Lower lobe of right lung (tissue), 2 donors: ENCODE measurements around the gene FBXO30. TPM values are rescaled to one million over a fixed set of nuclear protein-coding genes. Genes with fewer than 3 reads are reported as not detected.

Source experiments
- ATAC-seq, 2 donors: fragments of 200-7000 bp; cut with Tn5 transposase; one replicate each; pipeline ENCODE4 v1.9.1; 2020 to 2022; ENCODE audit warnings: mild to moderate bottlenecking in 2 of 2, moderate library complexity in 2 of 2
- DNase-seq: peaks from one replicate; pipeline ENCODE4 v3.0.0-alpha.2; 2020
- H3K27ac ChIP-seq: fragments of 200-600 bp; one replicate; pipeline ENCODE4 v1.8.0; 2022
- H3K27me3 ChIP-seq: fragments of 200-600 bp; one replicate; pipeline ENCODE4 v1.8.0; 2022; ENCODE audit warnings: low read depth
- H3K36me3 ChIP-seq: fragments of 200-600 bp; one replicate; pipeline ENCODE4 v1.8.0; 2022; ENCODE audit warnings: mild to moderate bottlenecking
- H3K4me1 ChIP-seq: fragments of 200-600 bp; one replicate; pipeline ENCODE4 v1.8.0; 2022
- H3K4me3 ChIP-seq: fragments of 200-600 bp; one replicate; pipeline ENCODE4 v1.8.0; 2022; ENCODE audit warnings: mild to moderate bottlenecking
- H3K9me3 ChIP-seq: fragments of 200-600 bp; one replicate; pipeline ENCODE4 v1.8.0; 2022
- CTCF ChIP-seq: fragments of 200-600 bp; IDR thresholded peaks from one replicate; pipeline ENCODE4 v1.8.0; 2022; ENCODE audit warnings: antibody characterized with exemption, mild to moderate bottlenecking
- intact Hi-C: fragments of 100-400 bp; cut with DNase I; formaldehyde crosslinking; loops from one replicate; pipeline ENCODE4 v1.11.0; 2022
- total RNA-seq: library from RNA; stranded (reverse); fragmentation: NEBNext Ultra II Directional; extraction: Animal tissue kit (Norgen Biotek cat#: 25700); gene quantifications from one replicate; pipeline ENCODE4 v1.2.1, GENCODE V29; 2021
- donor health status: DM: no; HTN: yes; CAD: no; lungs with severe emphysema.

FBXO30 gene
- total RNA-seq, 1 donor from 2014 or later = 9.0 TPM

DNA sequence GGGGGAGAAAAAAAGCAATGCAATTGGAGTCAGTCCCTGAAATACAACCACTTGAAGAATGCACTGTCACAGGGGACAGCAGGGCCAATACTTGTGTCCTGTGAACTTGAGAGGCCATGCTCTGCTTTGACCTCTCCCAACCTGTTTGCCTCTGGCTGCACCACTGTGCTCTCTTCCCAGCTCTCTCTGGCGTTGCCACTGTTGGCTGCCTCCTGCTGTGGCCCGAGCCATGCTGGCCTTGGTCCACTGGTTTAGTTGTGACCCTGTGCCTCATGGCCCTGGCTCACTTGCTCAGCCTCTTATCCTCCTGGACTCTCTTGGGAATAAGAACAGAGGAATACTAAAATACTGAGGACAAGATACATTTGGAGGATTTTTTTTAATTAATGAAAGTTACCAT is 14.5 kb upstream of the FBXO30 start:
- TF ChIP-seq CTCF = no peak
- intact Hi-C loops = no loop called here
- ATAC-seq (no peak), DNase-seq (no peak)
- Histone ChIP-seq H3K4me3 (no peak overlapping the region), H3K27ac (no peak overlapping the region), H3K36me3 (no peaks in the 10 kb centered on the region), H3K9me3 (no peaks in the 10 kb centered on the region), H3K27me3 (no peaks in the 10 kb centered on the region), H3K4me1 (no peaks in the 10 kb centered on the region)

- H3K27me3 ChIP-seq = no peaks in the 10 kb centered on the region
- H3K4me3 ChIP-seq = no peak overlapping the region
- intact Hi-C loops = no loop called here
- DNase-seq = no peak
- H3K36me3 ChIP-seq = no peaks in the 10 kb centered on the region
- no peaks in the 10 kb centered on the region for H3K9me3 ChIP-seq
- H3K27ac ChIP-seq = no peak overlapping the region
- no peaks in the 10 kb centered on the region for H3K4me1 ChIP-seq
- no peak for ATAC-seq
- TF ChIP-seq CTCF = no peak
Observed at GRCh38 chr6:145824344-145824743, 9.7 kb upstream of the FBXO30 start.

- DNase-seq (no peak), ATAC-seq (no peak)
- no peak for TF ChIP-seq CTCF
- Histone ChIP-seq H3K27ac (no peak overlapping the region), H3K36me3 (no peaks in the 10 kb centered on the region), H3K4me3 (no peak overlapping the region), H3K4me1 (no peaks in the 10 kb centered on the region), H3K9me3 (no peaks in the 10 kb centered on the region), H3K27me3 (no peaks in the 10 kb centered on the region)
- intact Hi-C loops = no loop called here
Observed at GRCh38 chr6:145823328-145823944, 8.8 kb upstream of the FBXO30 start.

DNA sequence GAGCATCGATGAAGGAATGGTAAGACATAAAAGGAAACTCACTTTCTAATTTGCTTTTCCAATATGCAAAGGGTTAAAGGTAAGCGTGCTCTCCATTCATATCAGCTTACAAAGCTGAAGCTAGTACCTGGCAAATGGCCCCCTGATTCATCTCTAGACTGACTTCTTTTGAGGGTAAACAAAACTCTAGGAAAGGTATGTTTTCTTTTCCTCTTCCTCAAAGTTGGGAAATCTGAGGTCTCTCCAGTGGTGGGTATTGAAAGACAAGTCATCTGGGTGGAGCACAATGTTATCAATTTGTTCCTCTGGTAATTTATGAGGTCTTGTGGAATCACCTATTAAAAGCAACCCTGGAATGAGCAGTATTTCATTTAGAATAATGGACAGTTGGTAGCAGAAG is 7.9 kb upstream of the FBXO30 start:
- TF ChIP-seq CTCF = no peak
- H3K27me3 ChIP-seq = no peaks in the 10 kb centered on the region
- intact Hi-C loops = no loop called here
- no peak overlapping the region for H3K27ac ChIP-seq
- no peak for DNase-seq
- H3K36me3 ChIP-seq = no peaks in the 10 kb centered on the region
- no peak for ATAC-seq
- H3K4me1 ChIP-seq = no peaks in the 10 kb centered on the region
- H3K4me3 ChIP-seq = no peak overlapping the region
- no peaks in the 10 kb centered on the region for H3K9me3 ChIP-seq

- no peak for TF ChIP-seq CTCF
- Histone ChIP-seq H3K9me3 (no peaks in the 10 kb centered on the region), H3K4me1 (peaks cover 14% of the 10 kb centered on the region), H3K27ac (no peak overlapping the region), H3K27me3 (no peaks in the 10 kb centered on the region), H3K4me3 (no peak overlapping the region), H3K36me3 (no peaks in the 10 kb centered on the region)
- intact Hi-C loops = no loop called here
- ATAC-seq (no peak), DNase-seq (no peak)
Observed at GRCh38 chr6:145819994-145820393, 5.4 kb upstream of the FBXO30 start.
